Left forelimb (tissue), 1 donor: ENCODE data around the gene NHLH1.

Experiments
- DNase-seq: peaks from one replicate; pipeline ENCODE4 v3.0.0-alpha.2; 2018; ENCODE audit warnings: low spot score

The NHLH1 gene

GRCh38 chr1:160412028-160412362 is 45.1 kb downstream of the NHLH1 start:
- no peak for DNase-seq

- DNase-seq: no peak
Observed at GRCh38 chr1:160413716-160414115, 46.8 kb downstream of the NHLH1 start.

GRCh38 chr1:160414881-160415280 is 48.0 kb downstream of the NHLH1 start:
- DNase-seq: no peak

GRCh38 chr1:160415696-160416290 is 48.9 kb downstream of the NHLH1 start:
- DNase-seq: peak; percentile 58

GRCh38 chr1:160416369-160416768 is 49.5 kb downstream of the NHLH1 start:
- peak; percentile 60 for DNase-seq

- DNase-seq: no peak
Observed at GRCh38 chr1:160418483-160418882, 51.6 kb downstream of the NHLH1 start.

- no peak for DNase-seq
Observed at GRCh38 chr1:160419150-160419837, 52.4 kb downstream of the NHLH1 start.

GRCh38 chr1:160419838-160420169 is 52.9 kb downstream of the NHLH1 start:
- DNase-seq: no peak

- DNase-seq: no peak
Observed at GRCh38 chr1:160420881-160421842, 54.3 kb downstream of the NHLH1 start.

GRCh38 chr1:160421881-160422280 is 55.0 kb downstream of the NHLH1 start:
- no peak for DNase-seq
